Naive B cell (primary cell): ENCODE data around the gene STARD4. TPM values are rescaled to one million over a fixed set of nuclear protein-coding genes. Genes with fewer than 3 reads are reported as not detected.

Experiments
- ATAC-seq, 2 donors: fragments of 150-1000 bp; cut with Tn5 transposase; 2 replicates each; pipeline ENCODE4 v1.10.0; 2021; ENCODE audit warnings: low read depth in 2 of 2, mild to moderate bottlenecking in 2 of 2, moderate library complexity in 2 of 2
- DNase-seq: peaks from one replicate; pipeline ENCODE4 v3.0.0; 2022
- H3K27ac Mint-ChIP-seq, 6 donors: one replicate each; pipeline ENCODE4 v1.8.0; 2020 to 2022; ENCODE audit warnings: mild to moderate bottlenecking in 6 of 6, mixed read lengths in 6 of 6, moderate library complexity in 5 of 6, inconsistent platforms in 2 of 6
- H3K27me3 Mint-ChIP-seq, 3 donors: one replicate each; pipeline ENCODE4 v1.8.0; 2021 to 2022; ENCODE audit warnings: mixed read lengths in 3 of 3, mild to moderate bottlenecking in 1 of 3
- H3K36me3 Mint-ChIP-seq, 2 donors: one replicate each; pipeline ENCODE4 v1.8.0; 2020 to 2022; ENCODE audit warnings: mixed read lengths in 2 of 2, inconsistent platforms in 1 of 2, mild to moderate bottlenecking in 1 of 2
- H3K4me1 Mint-ChIP-seq, 3 donors: one replicate each; pipeline ENCODE4 v1.8.0; 2020 to 2022; ENCODE audit warnings: mixed read lengths in 3 of 3, inconsistent platforms in 1 of 3, mild to moderate bottlenecking in 1 of 3, moderate library complexity in 1 of 3
- H3K4me3 Mint-ChIP-seq, 8 donors: one replicate each; pipeline ENCODE4 v1.8.0; 2020 to 2022; ENCODE audit warnings: mild to moderate bottlenecking in 8 of 8, mixed read lengths in 8 of 8, moderate library complexity in 8 of 8, inconsistent platforms in 2 of 8
- H3K9me3 Mint-ChIP-seq, 7 donors: one replicate each; pipeline ENCODE4 v1.8.0; 2020 to 2022; ENCODE audit warnings: mixed read lengths in 7 of 7, mild to moderate bottlenecking in 5 of 7, inconsistent platforms in 2 of 7, moderate library complexity in 1 of 7
- polyA plus RNA-seq, 6 donors: library from polyadenylated mRNA; unstranded; fragments of 300-500 nt; fragmentation: Illumina TruSeq; gene quantifications; one replicate each; pipeline ENCODE4 v1.2.3, GENCODE V29; 2021; ENCODE audit warnings: low read depth in 6 of 6

The STARD4 gene
- polyA plus RNA-seq, 6 donors from 2014 or later = 5.8 to 12.6 (median 10.6) TPM

GRCh38 chr5:111447099-111447498 is 65.2 kb downstream of the STARD4 start:
- Mint-ChIP-seq H3K36me3 (no peaks in the 10 kb centered on the region), H3K4me1 (no peaks in the 10 kb centered on the region), H3K4me3 (no peak overlapping the region), H3K9me3 (no peaks in the 10 kb centered on the region), H3K27ac (no peak overlapping the region), H3K27me3 (no peaks in the 10 kb centered on the region)
- ATAC-seq (no peak), DNase-seq (no peak)

Other genes with a start within 250 kb of the STARD4 start
- 10 to 100 TPM; 13.1 to 22.1 (median 19.1) TPM for gene NREP, start 244.7 kb upstream of the STARD4 start, polyA plus RNA-seq